Endothelial cell of umbilical vein (primary cell): ENCODE results near the gene SWAP70.
"Not testable (repeated sequence)": the region's sequence is repeated elsewhere in the genome, so short reads cannot be mapped to it uniquely, and the experiment has no call there.

Source experiments
- EZH2 ChIP-seq: IDR thresholded peaks from 2 replicates; pipeline ENCODE4 v1.6.1; 2012; ENCODE audit warnings: borderline replicate concordance, low read depth, mild to moderate bottlenecking, moderate library complexity, low read length, inconsistent platforms; ENCODE audit not compliant: severe bottlenecking
- POLR2A ChIP-seq: IDR thresholded peaks from 2 replicates; pipeline ENCODE4 v1.6.1; 2012; ENCODE audit warnings: low read depth, mild to moderate bottlenecking, control low read depth, low read length
- POLR2AphosphoS5 ChIP-seq: IDR thresholded peaks from 2 replicates; pipeline ENCODE4 v1.6.1; 2012; ENCODE audit warnings: low read depth, mild to moderate bottlenecking, control low read depth, low read length, moderate library complexity; ENCODE audit not compliant: insufficient read depth
- TF ChIP-seq, protein P1 (sequence below), 2 donors: IDR thresholded peaks; 1 replicate in 1 of 2; 2 replicates in 1 of 2; pipeline ENCODE4 v1.5.1; 2011; ENCODE audit warnings: low read length in 2 of 2, mild to moderate bottlenecking in 2 of 2, moderate library complexity in 2 of 2, control low read depth in 1 of 2, inconsistent platforms in 1 of 2, low read depth in 1 of 2; ENCODE audit not compliant: insufficient read depth in 1 of 2; ENCODE audit errors: extremely low read depth in 1 of 2

- TF ChIP-seq, protein P1, sequence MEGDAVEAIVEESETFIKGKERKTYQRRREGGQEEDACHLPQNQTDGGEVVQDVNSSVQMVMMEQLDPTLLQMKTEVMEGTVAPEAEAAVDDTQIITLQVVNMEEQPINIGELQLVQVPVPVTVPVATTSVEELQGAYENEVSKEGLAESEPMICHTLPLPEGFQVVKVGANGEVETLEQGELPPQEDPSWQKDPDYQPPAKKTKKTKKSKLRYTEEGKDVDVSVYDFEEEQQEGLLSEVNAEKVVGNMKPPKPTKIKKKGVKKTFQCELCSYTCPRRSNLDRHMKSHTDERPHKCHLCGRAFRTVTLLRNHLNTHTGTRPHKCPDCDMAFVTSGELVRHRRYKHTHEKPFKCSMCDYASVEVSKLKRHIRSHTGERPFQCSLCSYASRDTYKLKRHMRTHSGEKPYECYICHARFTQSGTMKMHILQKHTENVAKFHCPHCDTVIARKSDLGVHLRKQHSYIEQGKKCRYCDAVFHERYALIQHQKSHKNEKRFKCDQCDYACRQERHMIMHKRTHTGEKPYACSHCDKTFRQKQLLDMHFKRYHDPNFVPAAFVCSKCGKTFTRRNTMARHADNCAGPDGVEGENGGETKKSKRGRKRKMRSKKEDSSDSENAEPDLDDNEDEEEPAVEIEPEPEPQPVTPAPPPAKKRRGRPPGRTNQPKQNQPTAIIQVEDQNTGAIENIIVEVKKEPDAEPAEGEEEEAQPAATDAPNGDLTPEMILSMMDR (IDR thresholded peaks at IDR 0.05; ENCODE audit: extremely low read depth in 1 of 2, insufficient read depth in 1 of 2, low read depth in 1 of 2, low read length in 2 of 2): not testable (repeated sequence)
- TF ChIP-seq POLR2AphosphoS5, POLR2A, EZH2: not testable (repeated sequence)
These were observed 40.8 kb upstream of the SWAP70 start for GRCh38 chr11:9623053-9623452.
